HCT116 (cell line): Measurements from ENCODE around the gene TJAP1. TPM values are rescaled to one million over a fixed set of nuclear protein-coding genes. Genes with fewer than 3 reads are reported as not detected.

Source experiments
- ATAC-seq: fragments of 200-7000 bp; cut with Tn5 transposase; 2 replicates; pipeline ENCODE4 v1.9.1; 2020; ENCODE audit warnings: mild to moderate bottlenecking, moderate library complexity
- BruUV-seq: library from RNA; stranded (reverse); fragments of 400-500 nt; replicated peaks from 2 replicates; lab custom pipeline; 2021; lab: Mats Ljungman, UMichigan
- CTCF ChIA-PET: fragments of 300-600 bp; sonication (Branson Sonifier 250); formaldehyde crosslinking; loops from one replicate; lab custom pipeline; 2021; ENCODE audit warnings: antibody characterized with exemption; lab: Charles Lee
- POLR2A ChIA-PET: fragments of 300-600, 350-600 bp; sonication (Branson Sonifier 250); formaldehyde crosslinking; loops from one replicate; lab custom pipeline; 2021; ENCODE audit warnings: antibody characterized with exemption; lab: Charles Lee
- RAD21 ChIA-PET, 2 experiments: fragments of 300-600 bp; sonication (Branson Sonifier 250); formaldehyde crosslinking; loops; one replicate each; lab custom pipeline; 2023; ENCODE audit warnings: low total read pairs in 2 of 2; ENCODE audit not compliant: uncharacterized antibody in 2 of 2, unreplicated experiment in 2 of 2, low non-redundant PET in 1 of 2; lab: Charles Lee
- DNase-seq: peaks from one replicate; pipeline ENCODE4 v3.0.0-alpha.2; 2010; ENCODE audit warnings: low read depth, low spot score
- H2AFZ ChIP-seq: fragments of 200-600 bp; shearing (Covaris generic), sonication (generic); 2 replicates; pipeline ENCODE4 v1.6.1; 2017; ENCODE audit warnings: low read depth, mixed run types, mixed read lengths, antibody characterized with exemption, low read length; ENCODE audit not compliant: poor library complexity, severe bottlenecking
- H3K27ac ChIP-seq: 2 replicates; pipeline ENCODE4 v1.5.1; 2012; ENCODE audit warnings: low read depth, low read length
- H3K27me3 ChIP-seq: fragments of 200-600 bp; sonication (generic); 2 replicates; pipeline ENCODE4 v1.6.1; 2016; ENCODE audit warnings: mixed run types, low read length, mixed read lengths; ENCODE audit not compliant: insufficient read depth
- H3K36me3 ChIP-seq, 2 experiments: fragments of 200-500 bp in 1 of 2; fragments of 200-600 bp in 1 of 2; sonication (Bioruptor generic) in 1 of 2; sonication (generic) in 1 of 2; 2 replicates each; pipeline versions ENCODE4 v1.5.1 to v1.6.1; 2014 to 2016; ENCODE audit warnings: low read length in 2 of 2, inconsistent platforms in 1 of 2, mixed read lengths in 1 of 2, mixed run types in 1 of 2; ENCODE audit not compliant: insufficient read depth in 2 of 2, control insufficient read depth in 1 of 2
- H3K4me1 ChIP-seq, 2 experiments: fragments of 200-600 bp in 1 of 2; sonication (generic) in 1 of 2; 2 replicates each; pipeline versions ENCODE4 v1.5.1 to v1.6.1; 2012 to 2017; ENCODE audit warnings: low read length in 2 of 2, inconsistent platforms in 1 of 2, mild to moderate bottlenecking in 1 of 2, mixed read lengths in 1 of 2, mixed run types in 1 of 2, moderate library complexity in 1 of 2; ENCODE audit not compliant: insufficient read depth in 2 of 2, control insufficient read depth in 1 of 2
- H3K4me2 ChIP-seq: fragments of 200-600 bp; sonication (generic); 2 replicates; pipeline ENCODE4 v1.6.1; 2017; ENCODE audit warnings: mixed run types, low read length, mixed read lengths
- H3K4me3 ChIP-seq, 2 experiments: fragments of 200-600 bp in 1 of 2; sonication (generic) in 1 of 2; replicated peaks in 1 of 2; 2 replicates each; pipeline ENCODE4 v1.5.1; 2011 to 2016; ENCODE audit warnings: low read length in 2 of 2, control low read depth in 1 of 2, low read depth in 1 of 2, mild to moderate bottlenecking in 1 of 2, mixed read lengths in 1 of 2, mixed run types in 1 of 2
- H3K79me2 ChIP-seq: fragments of 200-600 bp; sonication (generic); 2 replicates; pipeline ENCODE4 v1.6.1; 2017; ENCODE audit warnings: mild to moderate bottlenecking, mixed run types, low read length, moderate library complexity, mixed read lengths; ENCODE audit not compliant: insufficient read depth
- H3K9ac ChIP-seq: fragments of 200-600 bp; sonication (generic); 2 replicates; pipeline ENCODE4 v1.6.1; 2016; ENCODE audit warnings: low read length, mixed read lengths
- H3K9me2 ChIP-seq: fragments of 200-600 bp; sonication (generic), shearing (Covaris generic); 2 replicates; pipeline ENCODE4 v1.6.1; 2017; ENCODE audit warnings: mixed run types, mild to moderate bottlenecking, moderate library complexity; ENCODE audit not compliant: insufficient read depth
- H3K9me3 ChIP-seq, 2 experiments: fragments of 200-500 bp in 1 of 2; fragments of 200-600 bp in 1 of 2; sonication (Bioruptor generic) in 1 of 2; sonication (generic) in 1 of 2; 2 replicates each; pipeline ENCODE4 v1.6.1; 2014 to 2017; ENCODE audit warnings: low read length in 2 of 2, mixed read lengths in 2 of 2, inconsistent platforms in 1 of 2, low read depth in 1 of 2, mild to moderate bottlenecking in 1 of 2, mixed run types in 1 of 2, moderate library complexity in 1 of 2; ENCODE audit not compliant: control insufficient read depth in 1 of 2, insufficient read depth in 1 of 2
- H4K20me1 ChIP-seq: fragments of 200-600 bp; sonication (generic), shearing (Covaris generic); 2 replicates; pipeline ENCODE4 v1.6.1; 2017; ENCODE audit warnings: mixed run types, mild to moderate bottlenecking, moderate library complexity; ENCODE audit not compliant: insufficient read depth
- CEBPB ChIP-seq: IDR thresholded peaks from 2 replicates; pipeline ENCODE4 v1.6.1; 2012; ENCODE audit warnings: low read depth
- EZH2 ChIP-seq: fragments of 200-600 bp; sonication (generic); IDR thresholded peaks from 2 replicates; pipeline ENCODE4 v1.6.1; 2017; ENCODE audit warnings: antibody characterized with exemption, mixed run types
- SP1 ChIP-seq: IDR thresholded peaks from 2 replicates; pipeline ENCODE4 v1.6.1; 2012; ENCODE audit warnings: low read depth
- ZFX ChIP-seq: fragments of 450-650 bp; IDR thresholded peaks from 2 replicates; pipeline ENCODE4 v1.6.1; 2017
- intact Hi-C: fragments of 100-400 bp; cut with micrococcal nuclease; formaldehyde crosslinking; loops from 2 replicates; pipeline ENCODE4 v1.10.0; 2022
- total RNA-seq: library from RNA; stranded (reverse); gene quantifications from one replicate; pipeline ENCODE4 v1.2.1, GENCODE V29; 2021; ENCODE audit not compliant: unreplicated experiment

Gene TJAP1
- total RNA-seq, 1 experiment from 2014 or later = 45.2 TPM

- no peak for DNase-seq
- POLR2A ChIA-PET = interaction anchor here (0.8 to 1.4 kb wide), 3 partner anchors 16 to 21 kb away, joined by 3 to 5 read pairs (median 4); no protein-coding TSS in a partner anchor
- peak overlapping the region; percentile 84 for H3K4me2 ChIP-seq
- BruUV-seq = TSS peak; percentile 58
- no peak overlapping the region for H2AFZ ChIP-seq
- CTCF ChIA-PET = interaction anchor here (0.7 kb wide), 1 partner anchor 22 kb away, joined by 3 read pairs; no protein-coding TSS in a partner anchor
- H3K9ac ChIP-seq = peak overlapping the region; percentile 90
- RAD21 ChIA-PET = interaction anchor here in 1 of 2 experiments (0.6 kb wide), 1 partner anchor 109 kb away, joined by 4 read pairs; the partner anchor contains the start of gene ZNF318
- no peaks in the 10 kb centered on the region for H4K20me1 ChIP-seq
- no peak for TF ChIP-seq SP1
- 0 out of 2 replicates have a peak, but pooled peaks have one; percentile 1 for TF ChIP-seq ZFX
- TF ChIP-seq, all 23 proteins: peak for 1
- intact Hi-C loops = no loop called here
- Histone ChIP-seq H3K79me2 (peaks cover 54% of the 10 kb centered on the region), H3K9me3 (no peaks in the 10 kb centered on the region), H3K4me3 (peak overlapping the region; percentile 66 to 86), H3K27ac (peak overlapping the region; percentile 12; the same call in 1 of the 2 replicates), H3K9me2 (no peaks in the 10 kb centered on the region), H3K27me3 (no peaks in the 10 kb centered on the region), H3K36me3 (no peaks in the 10 kb centered on the region), H3K4me1 (peaks cover 9 to 45% of the 10 kb centered on the region in 2 experiments; a peak in 3 of 4 replicates)
- ATAC-seq = no peak
Measured at GRCh38 chr6:43478008-43478372, 620 bp downstream of the TJAP1 start.

- no peaks in the 10 kb centered on the region for H3K9me3 ChIP-seq
- peaks cover 75% of the 10 kb centered on the region for H3K79me2 ChIP-seq
- H3K36me3 ChIP-seq = no peaks in the 10 kb centered on the region
- RAD21 ChIA-PET = no interaction called here
- no peaks in the 10 kb centered on the region for H3K9me2 ChIP-seq
- intact Hi-C loops = no loop called here
- no peak overlapping the region for H3K4me3 ChIP-seq
- peaks cover 9 to 45% of the 10 kb centered on the region in 2 experiments; a peak in 3 of 4 replicates for H3K4me1 ChIP-seq
- H3K4me2 ChIP-seq = peak overlapping the region; percentile 60
- no peaks in the 10 kb centered on the region for H3K27me3 ChIP-seq
- TF ChIP-seq CEBPB (peak; percentile 79), EZH2 (no peak)
- TF ChIP-seq, all 23 proteins: peak for 1
- DNase-seq (no peak), ATAC-seq (no peak)
- ChIA-PET CTCF (interaction anchor here (0.7 kb wide), 1 partner anchor 12 kb away, joined by 5 read pairs; no protein-coding TSS in a partner anchor), POLR2A (interaction anchor here (0.6 to 0.7 kb wide), 3 partner anchors 284 to 592 kb away, joined by 3 to 6 read pairs (median 4); no protein-coding TSS in a partner anchor)
- Histone ChIP-seq H2AFZ (no peak overlapping the region), H3K27ac (no peak overlapping the region; the same call in 1 of the 2 replicates), H4K20me1 (no peaks in the 10 kb centered on the region), H3K9ac (no peak overlapping the region)
- BruUV-seq = no TSS peak
Measured at GRCh38 chr6:43481075-43481474, 3.7 kb downstream of the TJAP1 start.
